ENCODE results near the gene CABP2. TPM values are rescaled to one million over a fixed set of nuclear protein-coding genes. Genes with fewer than 3 reads are reported as not detected.

Gene CABP2
- total and polyA plus RNA-seq, 10 of the 15 experiments (the other 5 are each of a cell fraction or from before 2014, with no cell fraction given): not detected

- intact Hi-C loops (cut with micrococcal nuclease; ENCODE audit: unreplicated experiment): no loop called here
- H2AFZ ChIP-seq (ENCODE audit: control insufficient read depth, low read depth, low read length): no peak overlapping the region
- FAIRE-seq (no peak), ATAC-seq (no peak), DNase-seq (ENCODE audit: low read depth, low spot score) (no peak)
- no TSS peak for BruUV-seq (replicated peaks)
- H3K79me2 ChIP-seq (ENCODE audit: control insufficient read depth, insufficient read depth, low read length): no peaks in the 10 kb centered on the region
- 95% methylated on average over 43 of the region's 59 CpGs for WGBS (ENCODE audit: insufficient coverage, insufficient replicate concordance, low lambda C conversion rate, missing lambda C conversion rate)
- H3K9me3 ChIP-seq (replicated peaks; ENCODE audit: control insufficient read depth, insufficient read depth, low read length): no peaks in the 10 kb centered on the region
- H3K4me3 ChIP-seq: no peak overlapping the region
- CTCF ChIA-PET: no interaction called here
- TF ChIP-seq CBX3 (IDR thresholded peaks at IDR 0.05; ENCODE audit: borderline replicate concordance, low read depth): no peak
- TF ChIP-seq POLR2A (IDR thresholded peaks at IDR 0.05; ENCODE audit: low read depth, low read length): 0 out of 2 replicates have a peak, but pooled peaks have one; percentile 8
- no peak for TF ChIP-seq ZBTB4 (CRISPR knock-in tag; IDR thresholded peaks at IDR 0.05)
- no peak for TF ChIP-seq CHD4 (IDR thresholded peaks at IDR 0.05)
- RAD21 ChIA-PET (ENCODE audit: unreplicated experiment): interaction anchor here (0.8 kb wide), 1 partner anchor 140 kb away, joined by 3 read pairs; no protein-coding TSS in a partner anchor
- peaks cover 4 to 21% of the 10 kb centered on the region in 2 experiments; a peak in 3 of 4 replicates for H3K36me3 ChIP-seq (ENCODE audit: control insufficient read depth in 2 of 2, insufficient read depth in 2 of 2, low read length in 1 of 2)
- no peaks in the 10 kb centered on the region for H3K27me3 ChIP-seq (replicated peaks in 1 of 2; ENCODE audit: control insufficient read depth in 2 of 2, insufficient read depth in 2 of 2, low read length in 1 of 2)
- POLR2A ChIA-PET: no interaction called here
- H3K27ac ChIP-seq (ENCODE audit: control insufficient read depth, insufficient read depth): no peak overlapping the region
- H4K20me1 ChIP-seq (ENCODE audit: control insufficient read depth, insufficient read depth): no peaks in the 10 kb centered on the region; the same call in 1 of the 2 replicates
- H3K4me2 ChIP-seq (ENCODE audit: control insufficient read depth, insufficient read depth): no peak overlapping the region
- H3K4me1 ChIP-seq (ENCODE audit: control insufficient read depth, insufficient read depth, low read length): no peaks in the 10 kb centered on the region
- in situ Hi-C loops (cut with MboI): no loop called here
- H3K9ac ChIP-seq (ENCODE audit: control insufficient read depth, insufficient read depth, low read length): no peak overlapping the region
- SMC1A ChIA-PET (ENCODE audit: uncharacterized antibody, unreplicated experiment): no interaction called here
These were observed 28.6 kb downstream of the CABP2 start for GRCh38 chr11:67494371-67495233.
